Spleen (tissue), 11 donors: Measurements from ENCODE around the gene ITPKC. TPM values are rescaled to one million over a fixed set of nuclear protein-coding genes. Genes with fewer than 3 reads are reported as not detected.

ENCODE experiments used
- DNase-seq: peaks from one replicate; pipeline ENCODE4 v3.0.0-alpha.2; 2020
- H3K27ac ChIP-seq, 8 donors: fragments of 200-600 bp; sonication (generic) in 7 of 8; 1 replicate in 4 of 8; 2 replicates in 4 of 8; pipeline versions ENCODE4 v1.5.0 to v1.8.0; 2016 to 2021; ENCODE audit warnings: inconsistent platforms in 4 of 8, mild to moderate bottlenecking in 4 of 8, moderate library complexity in 1 of 8
- H3K27me3 ChIP-seq, 7 donors: fragments of 200-600 bp; sonication (generic) in 6 of 7; replicated peaks in 1 of 7; 1 replicate in 4 of 7; 2 replicates in 3 of 7; pipeline versions ENCODE4 v1.5.0 to v1.8.0; 2016 to 2021; ENCODE audit warnings: inconsistent platforms in 3 of 7, mild to moderate bottlenecking in 1 of 7
- H3K36me3 ChIP-seq, 6 donors: fragments of 200-600 bp; sonication (generic) in 5 of 6; 1 replicate in 4 of 6; 2 replicates in 2 of 6; pipeline versions ENCODE4 v1.5.0 to v1.8.0; 2016 to 2021; ENCODE audit warnings: inconsistent platforms in 2 of 6
- H3K4me1 ChIP-seq, 6 donors: fragments of 200-600 bp; sonication (generic) in 5 of 6; 1 replicate in 3 of 6; 2 replicates in 3 of 6; pipeline versions ENCODE4 v1.5.0 to v1.8.0; 2016 to 2021; ENCODE audit warnings: inconsistent platforms in 3 of 6
- H3K4me3 ChIP-seq, 8 donors: fragments of 200-600 bp; sonication (generic) in 7 of 8; 1 replicate in 4 of 8; 2 replicates in 4 of 8; pipeline versions ENCODE4 v1.5.0 to v1.8.0; 2016 to 2021; ENCODE audit warnings: inconsistent platforms in 4 of 8, mild to moderate bottlenecking in 4 of 8, moderate library complexity in 2 of 8
- H3K9me3 ChIP-seq, 8 donors: fragments of 200-600 bp; sonication (generic) in 7 of 8; 1 replicate in 4 of 8; 2 replicates in 4 of 8; pipeline versions ENCODE4 v1.5.0 to v1.8.0; 2016 to 2021; ENCODE audit warnings: inconsistent platforms in 4 of 8
- CTCF ChIP-seq, 11 experiments: fragments of 200-600 bp in 7 of 11; fragments of 450-650 bp in 4 of 11; sonication (generic) in 4 of 11; IDR thresholded peaks in 8 of 11; conservative IDR thresholded peaks in 3 of 11; 1 replicate in 7 of 11; 2 replicates in 4 of 11; pipeline versions ENCODE4 v1.4.0 to v1.8.0; 2016 to 2021; ENCODE audit warnings: antibody characterized with exemption in 11 of 11, inconsistent platforms in 4 of 11, mild to moderate bottlenecking in 1 of 11
- POLR2A ChIP-seq, 3 donors: fragments of 450-650 bp; IDR thresholded peaks; one replicate each; pipeline ENCODE4 v1.5.1; 2017; ENCODE audit warnings: antibody characterized with exemption in 3 of 3, mild to moderate bottlenecking in 1 of 3
- POLR2AphosphoS5 ChIP-seq, 3 donors: sonication (generic); formaldehyde crosslinking; IDR thresholded peaks; one replicate each; pipeline ENCODE4 v1.5.1; 2017; ENCODE audit warnings: antibody characterized with exemption in 3 of 3
- WGBS, 5 donors: extraction: QIAGEN DNeasy Blood & Tissue Kit in 3 of 5; methylation state at CpG; one replicate each; pipeline versions ENCODE4 v1.1.5 to v1.1.7; 2013 to 2018; 5-methylcytosine and 5-hydroxymethylcytosine counted together
- intact Hi-C: fragments of 100-400 bp; cut with DNase I; formaldehyde crosslinking; loops from one replicate; pipeline ENCODE4 v1.15.0; 2023; ENCODE audit warnings: low total_unique reads
- polyA plus RNA-seq, 3 donors: library from polyadenylated mRNA; stranded (reverse); fragments of 200-250 nt; gene quantifications; one replicate each; pipeline ENCODE4 v1.2.1, GENCODE V29; 2013
- total RNA-seq, 7 donors: library from RNA; depleted of rRNA in 3 of 7; stranded (reverse); fragments of >200 nt in 3 of 7; fragmentation: NEBNext Ultra II Directional in 4 of 7; extraction: Animal tissue kit (Norgen Biotek cat#: 25700) in 4 of 7; gene quantifications; one replicate each; pipeline versions ENCODE4 v1.1.0 to v1.2.1, GENCODE V29; 2016 to 2021
- donor health status: healthy with polysubstance abuse.
- donor health status: DM: no; HTN: no; CAD: no; lungs with moderate emphysema.
- donor health status: DM: no; HTN: no; CAD: no.
- donor health status: Bipolar disorder and iron deficiency.
- donor health status: healthy.
- donor health status: DM: no; HTN: no; CAD: no.
- donor health status: DM: yes; HTN: yes; CAD: no.

Gene ITPKC
- total and polyA plus RNA-seq, 10 donors: 6.8 to 39.2 (median 15.2) TPM

GRCh38 chr19:40742886-40743285 is 26.0 kb downstream of the ITPKC start:
- peaks cover 0 to 58% (median 28%) of the 10 kb centered on the region in 6 donors for H3K36me3 ChIP-seq
- no peaks in the 10 kb centered on the region for H3K27me3 ChIP-seq
- no peak for DNase-seq
- 89 to 95% (median 93%) methylated on average over 10 to 12 of the region's 12 CpGs for WGBS, 5 donors
- peaks cover 0 to 28% (median 14%) of the 10 kb centered on the region in 6 donors for H3K4me1 ChIP-seq
- no peak for TF ChIP-seq POLR2A (IDR thresholded peaks at IDR 0.05)
- no peak for TF ChIP-seq CTCF (IDR thresholded peaks at IDR 0.05 in 8 of 11, conservative IDR thresholded peaks at IDR 0.05 in 3 of 11)
- no peak for TF ChIP-seq POLR2AphosphoS5 (IDR thresholded peaks at IDR 0.05)
- intact Hi-C loops: no loop called here
- H3K27ac ChIP-seq: no peak overlapping the region
- no peak overlapping the region for H3K4me3 ChIP-seq
- H3K9me3 ChIP-seq: no peaks in the 10 kb centered on the region

GRCh38 chr19:40743926-40744325 is 27.0 kb downstream of the ITPKC start:
- Histone ChIP-seq H3K4me1 (peaks cover 0 to 38% (median 19%) of the 10 kb centered on the region in 6 donors), H3K36me3 (peaks cover 0 to 47% (median 21%) of the 10 kb centered on the region in 6 donors), H3K27me3 (no peaks in the 10 kb centered on the region), H3K27ac (peak overlapping the region in 2 of 8 donors; percentile 72 to 75), H3K4me3 (no peak overlapping the region), H3K9me3 (no peaks in the 10 kb centered on the region)
- no peak for DNase-seq
- 81 to 95% (median 93%) methylated on average over 7 to 10 of the region's 10 CpGs for WGBS, 5 donors
- intact Hi-C loops: no loop called here
- peak in 1 of 3 donors; percentile 60 for TF ChIP-seq POLR2AphosphoS5 (IDR thresholded peaks at IDR 0.05)
- TF ChIP-seq CTCF (IDR thresholded peaks at IDR 0.05 in 8 of 11, conservative IDR thresholded peaks at IDR 0.05 in 3 of 11): no peak
- no peak for TF ChIP-seq POLR2A (IDR thresholded peaks at IDR 0.05)

GRCh38 chr19:40744554-40745401 is 27.9 kb downstream of the ITPKC start:
- H3K36me3 ChIP-seq: peaks cover 0 to 39% (median 13%) of the 10 kb centered on the region in 6 donors
- peak overlapping the region in 7 of 8 donors; percentile 23 to 75 (median 67) for H3K27ac ChIP-seq
- TF ChIP-seq POLR2AphosphoS5 (IDR thresholded peaks at IDR 0.05) (peak in 1 of 3 donors; percentile 22), POLR2A (IDR thresholded peaks at IDR 0.05) (no peak), CTCF (IDR thresholded peaks at IDR 0.05 in 8 of 11, conservative IDR thresholded peaks at IDR 0.05 in 3 of 11) (peak in 6 of 11 experiments; percentile 17 to 35 (median 27))
- H3K9me3 ChIP-seq: no peaks in the 10 kb centered on the region
- H3K4me1 ChIP-seq: peaks cover 4 to 47% (median 27%) of the 10 kb centered on the region in 6 donors
- WGBS, 5 donors: 70 to 80% (median 76%) methylated on average over 11 to 17 of the region's 17 CpGs
- no peak overlapping the region for H3K4me3 ChIP-seq
- intact Hi-C loops: no loop called here
- DNase-seq: no peak
- no peaks in the 10 kb centered on the region for H3K27me3 ChIP-seq

GRCh38 chr19:40745402-40745780 is 28.5 kb downstream of the ITPKC start:
- no peak for TF ChIP-seq CTCF (IDR thresholded peaks at IDR 0.05 in 8 of 11, conservative IDR thresholded peaks at IDR 0.05 in 3 of 11)
- peak in 1 of 3 donors; percentile 41 for TF ChIP-seq POLR2AphosphoS5 (IDR thresholded peaks at IDR 0.05)
- 70 to 81% (median 77%) methylated on average over 7 of the region's 7 CpGs for WGBS, 5 donors
- Histone ChIP-seq H3K27ac (peak overlapping the region in 7 of 8 donors; percentile 22 to 75 (median 67)), H3K36me3 (peaks cover 0 to 33% (median 7%) of the 10 kb centered on the region in 6 donors), H3K27me3 (no peaks in the 10 kb centered on the region), H3K4me1 (peaks cover 4 to 51% (median 29%) of the 10 kb centered on the region in 6 donors), H3K9me3 (no peaks in the 10 kb centered on the region), H3K4me3 (no peak overlapping the region)
- intact Hi-C loops: no loop called here
- DNase-seq: no peak
